Calu3 (cell line): ENCODE measurements around the gene IQSEC2. TPM values are rescaled to one million over a fixed set of nuclear protein-coding genes. Genes with fewer than 3 reads are reported as not detected.

ENCODE experiments used
- BruUV-seq: library from RNA; stranded (reverse); fragments of 400-500 nt; replicated peaks from 2 replicates; lab custom pipeline; 2021; lab: Mats Ljungman, UMichigan
- CTCF ChIA-PET: fragments of 300-600 bp; sonication (Branson Sonifier 250); formaldehyde crosslinking; loops from one replicate; lab custom pipeline; 2022; ENCODE audit warnings: antibody characterized with exemption; lab: Charles Lee
- DNase-seq: peaks from one replicate; pipeline ENCODE4 v3.0.0; 2022
- H3K27ac Mint-ChIP-seq: one replicate; pipeline ENCODE4 v1.8.0; 2022; ENCODE audit warnings: mixed read lengths; ENCODE audit not compliant: unreplicated experiment
- H3K27me3 Mint-ChIP-seq: one replicate; pipeline ENCODE4 v1.8.0; 2022; ENCODE audit warnings: mixed read lengths; ENCODE audit not compliant: unreplicated experiment
- H3K36me3 Mint-ChIP-seq: one replicate; pipeline ENCODE4 v1.8.0; 2022; ENCODE audit warnings: mild to moderate bottlenecking, moderate library complexity, mixed read lengths; ENCODE audit not compliant: insufficient read depth, unreplicated experiment
- H3K4me1 Mint-ChIP-seq: one replicate; pipeline ENCODE4 v1.8.0; 2022; ENCODE audit warnings: mild to moderate bottlenecking, low read depth, mixed read lengths; ENCODE audit not compliant: unreplicated experiment
- H3K4me3 Mint-ChIP-seq: one replicate; pipeline ENCODE4 v1.8.0; 2022; ENCODE audit warnings: mild to moderate bottlenecking, low read depth, moderate library complexity, mixed read lengths; ENCODE audit not compliant: unreplicated experiment
- H3K9me3 Mint-ChIP-seq: one replicate; pipeline ENCODE4 v1.8.0; 2022; ENCODE audit warnings: low read depth, mixed read lengths; ENCODE audit not compliant: unreplicated experiment
- intact Hi-C: fragments of 100-400 bp; cut with micrococcal nuclease; formaldehyde crosslinking; loops from one replicate; pipeline ENCODE4 v1.10.0; 2022; ENCODE audit not compliant: unreplicated experiment
- total RNA-seq: library from RNA; stranded (reverse); gene quantifications from 2 replicates; pipeline ENCODE4 v1.2.3, GENCODE V29; 2022
- TF ChIP-seq, protein P1 (sequence below): fragments of 200-600 bp; IDR thresholded peaks from one replicate; pipeline ENCODE4 v1.8.0; 2022; ENCODE audit warnings: antibody characterized with exemption; ENCODE audit not compliant: unreplicated experiment

IQSEC2 gene
- total RNA-seq, 1 experiment from 2014 or later: 14.1 TPM

DNA sequence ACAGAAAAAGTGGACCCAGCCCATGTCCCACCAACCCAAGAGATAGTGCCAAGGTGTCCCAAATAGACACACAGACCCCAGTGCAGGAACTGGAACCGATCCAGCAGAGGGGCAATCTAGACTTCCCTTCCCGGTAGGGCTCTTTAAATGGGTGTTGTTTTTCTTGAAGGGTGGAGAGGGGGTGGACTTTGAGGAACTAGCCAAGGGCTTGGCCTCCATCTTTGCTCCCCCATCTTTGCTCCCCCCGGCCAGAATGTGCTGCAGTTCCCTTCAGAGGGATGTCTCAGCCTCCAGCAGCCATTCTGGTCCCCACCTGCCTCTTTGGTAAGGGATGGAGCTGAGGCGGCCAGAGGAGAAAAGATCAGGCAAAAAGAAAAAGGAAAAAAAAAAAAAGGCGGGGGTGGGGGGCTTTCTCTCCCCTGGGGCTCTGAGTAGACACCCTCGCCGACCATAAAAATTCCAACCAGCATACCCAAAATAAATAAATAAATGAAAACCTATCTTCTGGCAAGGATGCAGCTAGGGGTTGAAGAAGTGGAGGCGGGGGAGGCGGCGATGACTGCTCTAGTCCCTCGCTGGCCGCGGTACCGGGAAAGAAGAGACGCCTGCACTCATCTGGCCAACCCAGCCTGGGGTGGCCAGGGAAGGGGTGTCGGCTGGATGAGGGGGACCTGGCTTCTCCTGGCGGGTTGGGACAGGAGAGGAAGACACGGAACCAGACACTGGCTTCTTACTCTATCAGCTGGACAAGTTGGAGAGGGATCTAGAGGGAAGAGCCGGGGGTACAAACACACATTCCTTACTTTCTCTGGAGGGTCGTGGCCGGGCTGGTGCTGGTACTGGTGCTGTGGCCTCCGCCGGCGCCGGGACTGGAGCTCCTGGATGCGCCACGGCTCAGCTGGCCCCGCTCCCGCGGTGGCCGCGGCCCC, 38.5 kb upstream of the IQSEC2 start:
- intact Hi-C loops: loop anchor here (5.0 kb wide), 1 partner anchor 38 kb away; the partner anchor contains the start of gene IQSEC2
- Mint-ChIP-seq H3K27me3 (peaks cover 87% of the 10 kb centered on the region), H3K9me3 (no peaks in the 10 kb centered on the region), H3K36me3 (peaks cover 14% of the 10 kb centered on the region), H3K4me1 (peaks cover 10% of the 10 kb centered on the region), H3K4me3 (peak overlapping the region; percentile 58), H3K27ac (no peak overlapping the region)
- BruUV-seq: no TSS peak
- no peak for DNase-seq
- TF ChIP-seq, protein P1, sequence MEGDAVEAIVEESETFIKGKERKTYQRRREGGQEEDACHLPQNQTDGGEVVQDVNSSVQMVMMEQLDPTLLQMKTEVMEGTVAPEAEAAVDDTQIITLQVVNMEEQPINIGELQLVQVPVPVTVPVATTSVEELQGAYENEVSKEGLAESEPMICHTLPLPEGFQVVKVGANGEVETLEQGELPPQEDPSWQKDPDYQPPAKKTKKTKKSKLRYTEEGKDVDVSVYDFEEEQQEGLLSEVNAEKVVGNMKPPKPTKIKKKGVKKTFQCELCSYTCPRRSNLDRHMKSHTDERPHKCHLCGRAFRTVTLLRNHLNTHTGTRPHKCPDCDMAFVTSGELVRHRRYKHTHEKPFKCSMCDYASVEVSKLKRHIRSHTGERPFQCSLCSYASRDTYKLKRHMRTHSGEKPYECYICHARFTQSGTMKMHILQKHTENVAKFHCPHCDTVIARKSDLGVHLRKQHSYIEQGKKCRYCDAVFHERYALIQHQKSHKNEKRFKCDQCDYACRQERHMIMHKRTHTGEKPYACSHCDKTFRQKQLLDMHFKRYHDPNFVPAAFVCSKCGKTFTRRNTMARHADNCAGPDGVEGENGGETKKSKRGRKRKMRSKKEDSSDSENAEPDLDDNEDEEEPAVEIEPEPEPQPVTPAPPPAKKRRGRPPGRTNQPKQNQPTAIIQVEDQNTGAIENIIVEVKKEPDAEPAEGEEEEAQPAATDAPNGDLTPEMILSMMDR: no peak
- CTCF ChIA-PET: interaction anchor here (0.6 to 3.0 kb wide), 3 partner anchors 138 to 162 kb away, joined by 3 to 25 read pairs (median 4); no protein-coding TSS in a partner anchor

DNA sequence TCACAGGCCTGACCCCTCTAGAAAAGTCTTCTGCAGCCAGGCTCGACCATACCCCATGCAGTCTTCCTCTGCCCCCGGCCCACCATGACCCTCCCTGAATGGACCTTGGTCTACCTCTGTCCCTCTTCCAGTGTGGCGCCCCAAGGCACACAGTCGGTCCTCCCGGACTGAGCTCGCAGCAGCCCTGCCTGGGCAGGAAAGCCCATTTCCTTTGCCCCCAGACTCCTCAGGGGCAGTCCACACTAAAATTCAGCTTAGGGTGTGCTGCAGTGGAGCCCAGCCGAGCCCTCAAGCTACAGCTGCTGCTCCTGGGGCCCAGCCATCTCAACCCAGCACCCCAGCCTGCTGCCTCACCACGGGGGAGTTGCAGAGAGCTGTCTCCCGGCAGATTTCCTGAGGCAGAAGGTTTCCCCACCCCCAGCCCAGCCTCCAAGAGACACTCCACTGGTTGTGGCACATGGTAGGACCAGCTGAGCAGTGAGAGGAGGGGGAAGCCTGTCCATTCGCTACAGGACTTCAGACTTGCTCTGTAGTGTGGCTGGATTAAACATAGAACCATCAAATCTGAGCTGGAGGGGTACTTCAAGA, 37.5 kb upstream of the IQSEC2 start:
- H3K4me1 Mint-ChIP-seq: peaks cover 10% of the 10 kb centered on the region
- H3K4me3 Mint-ChIP-seq: no peak overlapping the region
- DNase-seq: no peak
- peaks cover 83% of the 10 kb centered on the region for H3K27me3 Mint-ChIP-seq
- intact Hi-C loops: loop anchor here (5.0 kb wide), 1 partner anchor 37 kb away; the partner anchor contains the start of gene IQSEC2
- H3K27ac Mint-ChIP-seq: no peak overlapping the region
- H3K36me3 Mint-ChIP-seq: peaks cover 14% of the 10 kb centered on the region
- no peaks in the 10 kb centered on the region for H3K9me3 Mint-ChIP-seq
- CTCF ChIA-PET: interaction anchor here (1.0 to 3.0 kb wide), 3 partner anchors 10 to 163 kb away, joined by 3 to 25 read pairs (median 9); no protein-coding TSS in a partner anchor
- no TSS peak for BruUV-seq
- TF ChIP-seq, protein P1: no peak

DNA sequence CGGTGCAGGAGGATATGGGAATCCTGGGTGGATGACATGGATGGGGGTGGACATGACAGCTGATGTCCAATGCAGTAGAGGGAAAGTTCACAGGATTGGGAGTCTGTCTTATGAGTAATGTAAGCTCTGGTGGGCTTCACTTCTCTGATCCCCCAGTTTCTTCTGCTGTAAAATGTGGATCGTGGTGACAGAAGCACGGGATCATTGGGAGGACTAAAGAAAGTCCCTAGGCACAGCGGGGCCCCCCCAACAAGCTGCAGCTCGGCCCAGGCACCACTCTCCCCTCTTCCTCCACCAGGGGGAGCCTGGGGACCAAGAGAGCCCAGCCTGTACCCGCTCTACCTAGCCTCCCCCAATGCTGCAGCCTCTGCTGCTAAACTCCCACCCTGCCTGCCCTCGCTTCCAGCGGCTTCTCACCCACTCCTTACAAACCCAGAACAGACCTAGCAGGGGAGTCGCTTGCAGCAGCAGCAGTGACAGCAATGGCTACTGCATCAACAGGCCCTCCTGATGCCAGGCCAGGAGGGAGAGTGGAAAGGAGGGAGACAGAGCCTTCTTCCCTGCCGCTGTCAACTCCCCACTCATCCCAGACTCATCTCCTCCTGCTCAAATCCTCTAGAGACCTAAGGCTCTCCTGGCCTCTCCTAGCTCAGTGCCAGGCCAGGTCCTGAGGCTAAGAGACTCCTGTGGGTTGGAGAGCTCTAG, 36.1 kb upstream of the IQSEC2 start:
- H3K27me3 Mint-ChIP-seq: peaks cover 73% of the 10 kb centered on the region
- no peak overlapping the region for H3K27ac Mint-ChIP-seq
- TF ChIP-seq, protein P1: peak; percentile 82
- H3K36me3 Mint-ChIP-seq: peaks cover 14% of the 10 kb centered on the region
- BruUV-seq: no TSS peak
- peaks cover 10% of the 10 kb centered on the region for H3K4me1 Mint-ChIP-seq
- peak; percentile 81 for DNase-seq
- intact Hi-C loops: loop anchor here (2.0 to 5.0 kb wide), 4 partner anchors 13 to 165 kb away; partner anchors contain the start of gene IQSEC2
- H3K4me3 Mint-ChIP-seq: no peak overlapping the region
- CTCF ChIA-PET: interaction anchor here (0.6 to 3.0 kb wide), 7 partner anchors 9 to 164 kb away, joined by 3 to 25 read pairs (median 3); no protein-coding TSS in a partner anchor
- H3K9me3 Mint-ChIP-seq: no peaks in the 10 kb centered on the region

GRCh38 chrX:53316860-53317237, 35.5 kb upstream of the IQSEC2 start:
- TF ChIP-seq, protein P1: no peak
- H3K4me1 Mint-ChIP-seq: peaks cover 6% of the 10 kb centered on the region
- H3K27ac Mint-ChIP-seq: no peak overlapping the region
- intact Hi-C loops: loop anchor here (2.0 to 5.0 kb wide), 4 partner anchors 14 to 166 kb away; partner anchors contain the start of gene IQSEC2
- H3K36me3 Mint-ChIP-seq: peaks cover 13% of the 10 kb centered on the region
- peaks cover 73% of the 10 kb centered on the region for H3K27me3 Mint-ChIP-seq
- no TSS peak for BruUV-seq
- no peak overlapping the region for H3K4me3 Mint-ChIP-seq
- H3K9me3 Mint-ChIP-seq: no peaks in the 10 kb centered on the region
- CTCF ChIA-PET: interaction anchor here (0.8 to 3.0 kb wide), 5 partner anchors 8 to 165 kb away, joined by 3 to 25 read pairs (median 9); no protein-coding TSS in a partner anchor
- DNase-seq: no peak
